ENCODE measurements around the gene ATXN7L1. TPM values are rescaled to one million over a fixed set of nuclear protein-coding genes. Genes with fewer than 3 reads are reported as not detected.

ATXN7L1 gene
- total and polyA plus RNA-seq, 2 donors (not counting 1 experiment from before 2014, with no cell fraction given): 7.1 to 40.6 TPM

- Mint-ChIP-seq H3K27ac (no peak overlapping the region), H3K4me3 (no peak overlapping the region), H3K4me1 (no peaks in the 10 kb centered on the region), H3K9me3 (ENCODE audit: insufficient read depth) (no peaks in the 10 kb centered on the region), H3K27me3 (peaks cover 11% of the 10 kb centered on the region)
- no peak overlapping the region for H3K4me2 ChIP-seq (replicated peaks; ENCODE audit: low read depth, low read length, poor library complexity, severe bottlenecking)
- TF ChIP-seq CTCF (IDR thresholded peaks at IDR 0.05) (no peak), EZH2 (IDR thresholded peaks at IDR 0.05; ENCODE audit: borderline replicate concordance, insufficient read depth, low read depth, low read length, poor library complexity, severe bottlenecking) (no peak)
- H3K4me3 ChIP-seq (ENCODE audit: control extremely low read depth in 1 of 5, extremely low read depth in 1 of 5, insufficient read depth in 1 of 5, low read depth in 2 of 5, low read length in 4 of 5): no peak overlapping the region
- ATAC-seq (ENCODE audit: low read depth): no peak
- H3K79me2 ChIP-seq (ENCODE audit: control insufficient read depth, insufficient read depth, low read length): no peaks in the 10 kb centered on the region
- peaks cover 0 to 7% (median 1%) of the 10 kb centered on the region in 4 experiments for H3K27me3 ChIP-seq (replicated peaks in 1 of 4; ENCODE audit: control extremely low read depth in 1 of 4, control insufficient read depth in 3 of 4, insufficient read depth in 4 of 4, low read length in 3 of 4)
- H3K27ac ChIP-seq (ENCODE audit: low read length in 2 of 2): no peak overlapping the region
- ChIA-PET CTCF (no interaction called here), POLR2A (no interaction called here)
- no peak overlapping the region for H2AFZ ChIP-seq (ENCODE audit: insufficient read depth, low read depth, low read length, poor library complexity, severe bottlenecking)
- DNase-seq: no peak
- no peaks in the 10 kb centered on the region for H3K36me3 ChIP-seq (replicated peaks in 1 of 2; ENCODE audit: control extremely low read depth in 1 of 2, control insufficient read depth in 1 of 2, extremely low read depth in 1 of 2, insufficient read depth in 2 of 2, low read length in 1 of 2)
- 75% methylated on average over 1 of the region's 4 CpGs for WGBS (ENCODE audit: insufficient coverage)
- no peaks in the 10 kb centered on the region for H3K9me3 ChIP-seq (ENCODE audit: control extremely low read depth in 1 of 3, control insufficient read depth in 2 of 3, insufficient read depth in 1 of 3, low read length in 2 of 3)
- intact Hi-C loops (cut with micrococcal nuclease): no loop called here
- H3K9ac ChIP-seq (ENCODE audit: low read length): no peak overlapping the region
- H3K4me1 ChIP-seq (ENCODE audit: control insufficient read depth in 2 of 2, insufficient read depth in 2 of 2, low read length in 2 of 2): no peaks in the 10 kb centered on the region
- H4K20me1 ChIP-seq (ENCODE audit: control insufficient read depth, insufficient read depth, low read length, poor library complexity, severe bottlenecking): no peaks in the 10 kb centered on the region
Measured at GRCh38 chr7:105890290-105890997, 14.0 kb upstream of the ATXN7L1 start.

GRCh38 chr7:105887569-105888189, 11.3 kb upstream of the ATXN7L1 start:
- H3K4me1 Mint-ChIP-seq: no peaks in the 10 kb centered on the region
- 60% methylated on average over 3 of the region's 6 CpGs for WGBS (ENCODE audit: insufficient coverage)
- intact Hi-C loops (cut with micrococcal nuclease): no loop called here

More at GRCh38 chr7:105887569-105888189, 11.3 kb upstream of the ATXN7L1 start:
- Histone ChIP-seq H3K27me3 (replicated peaks in 1 of 4; ENCODE audit: control extremely low read depth in 1 of 4, control insufficient read depth in 3 of 4, insufficient read depth in 4 of 4, low read length in 3 of 4) (peaks cover 0 to 6% (median 0%) of the 10 kb centered on the region in 4 experiments), H3K4me1 (ENCODE audit: control insufficient read depth in 2 of 2, insufficient read depth in 2 of 2, low read length in 2 of 2) (no peaks in the 10 kb centered on the region), H4K20me1 (ENCODE audit: control insufficient read depth, insufficient read depth, low read length, poor library complexity, severe bottlenecking) (no peaks in the 10 kb centered on the region), H3K9me3 (ENCODE audit: control extremely low read depth in 1 of 3, control insufficient read depth in 2 of 3, insufficient read depth in 1 of 3, low read length in 2 of 3) (no peaks in the 10 kb centered on the region), H3K9ac (ENCODE audit: low read length) (no peak overlapping the region), H3K27ac (ENCODE audit: low read length in 2 of 2) (no peak overlapping the region), H2AFZ (ENCODE audit: insufficient read depth, low read depth, low read length, poor library complexity, severe bottlenecking) (no peak overlapping the region), H3K36me3 (replicated peaks in 1 of 2; ENCODE audit: control extremely low read depth in 1 of 2, control insufficient read depth in 1 of 2, extremely low read depth in 1 of 2, insufficient read depth in 2 of 2, low read length in 1 of 2) (no peaks in the 10 kb centered on the region), H3K4me3 (ENCODE audit: control extremely low read depth in 1 of 5, extremely low read depth in 1 of 5, insufficient read depth in 1 of 5, low read depth in 2 of 5, low read length in 4 of 5) (no peak overlapping the region), H3K4me2 (replicated peaks; ENCODE audit: low read depth, low read length, poor library complexity, severe bottlenecking) (no peak overlapping the region), H3K79me2 (ENCODE audit: control insufficient read depth, insufficient read depth, low read length) (no peaks in the 10 kb centered on the region)
- ChIA-PET CTCF (interaction anchor here (1.5 kb wide), 1 partner anchor 10 kb away, joined by 6 read pairs; no protein-coding TSS in a partner anchor), POLR2A (interaction anchor here (0.6 kb wide), 2 partner anchors 144 to 203 kb away, joined by 3 read pairs; no protein-coding TSS in a partner anchor)
- DNase-seq (no peak), ATAC-seq (ENCODE audit: low read depth) (no peak)
- H3K27me3 Mint-ChIP-seq: peaks cover 5% of the 10 kb centered on the region
- no peaks in the 10 kb centered on the region for H3K9me3 Mint-ChIP-seq (ENCODE audit: insufficient read depth)
- no peak overlapping the region for H3K27ac Mint-ChIP-seq
- no peak for TF ChIP-seq CTCF (IDR thresholded peaks at IDR 0.05)
- no peak for TF ChIP-seq EZH2 (IDR thresholded peaks at IDR 0.05; ENCODE audit: borderline replicate concordance, insufficient read depth, low read depth, low read length, poor library complexity, severe bottlenecking)
- no peak overlapping the region for H3K4me3 Mint-ChIP-seq
